OCI-LY7 (cell line): ENCODE results near the gene DMRTC2. TPM values are rescaled to one million over a fixed set of nuclear protein-coding genes. Genes with fewer than 3 reads are reported as not detected.

Experiments used
- BruUV-seq: library from RNA; stranded (reverse); fragments of 400-500 nt; replicated peaks from 2 replicates; lab custom pipeline; 2021; lab: Mats Ljungman, UMichigan
- CTCF ChIA-PET: fragments of 300-600 bp; sonication (Branson Sonifier 250); formaldehyde crosslinking; loops from one replicate; lab custom pipeline; 2022; ENCODE audit warnings: antibody characterized with exemption; ENCODE audit not compliant: unreplicated experiment; lab: Charles Lee
- POLR2A ChIA-PET: fragments of 300-600 bp; sonication (Branson Sonifier 250); formaldehyde crosslinking; loops from one replicate; lab custom pipeline; 2022; ENCODE audit warnings: antibody characterized with exemption; lab: Charles Lee
- DNase-seq: peaks from one replicate; pipeline ENCODE4 v3.0.0-alpha.2; 2015; ENCODE audit warnings: low spot score
- H2AFZ ChIP-seq: fragments of 200-600 bp; sonication (generic), shearing (Covaris generic); 2 replicates; pipeline ENCODE4 v1.6.1; 2014; ENCODE audit warnings: mild to moderate bottlenecking, antibody characterized with exemption, low read length, moderate library complexity
- H3K27ac ChIP-seq: fragments of 200-600 bp; sonication (generic); 2 replicates; pipeline ENCODE4 v1.5.1; 2014; ENCODE audit warnings: mixed run types, low read depth, mild to moderate bottlenecking, moderate library complexity, low read length, inconsistent platforms; ENCODE audit not compliant: poor library complexity, severe bottlenecking
- H3K36me3 ChIP-seq: fragments of 200-600 bp; sonication (generic); 2 replicates; pipeline ENCODE4 v1.6.1; 2014; ENCODE audit warnings: mild to moderate bottlenecking, antibody characterized with exemption, low read length, moderate library complexity, mixed read lengths; ENCODE audit not compliant: insufficient read depth
- H3K4me1 ChIP-seq: fragments of 200-600 bp; sonication (generic); 2 replicates; pipeline ENCODE4 v1.5.1; 2014; ENCODE audit warnings: mild to moderate bottlenecking, low read length; ENCODE audit not compliant: insufficient read depth, poor library complexity, severe bottlenecking
- H3K4me2 ChIP-seq: fragments of 200-600 bp; sonication (generic); 2 replicates; pipeline ENCODE4 v1.6.1; 2014; ENCODE audit warnings: mild to moderate bottlenecking, low read length
- H3K4me3 ChIP-seq: fragments of 200-600 bp; sonication (generic); 2 replicates; pipeline ENCODE4 v1.5.1; 2014; ENCODE audit warnings: mild to moderate bottlenecking, low read depth, low read length; ENCODE audit not compliant: poor library complexity, severe bottlenecking
- H3K79me2 ChIP-seq: fragments of 200-600 bp; sonication (generic); 2 replicates; pipeline ENCODE4 v1.6.1; 2016; ENCODE audit warnings: low read depth, mild to moderate bottlenecking, low read length, moderate library complexity, mixed read lengths; ENCODE audit not compliant: insufficient read depth
- H3K9me2 ChIP-seq: fragments of 200-600 bp; sonication (generic); 2 replicates; pipeline ENCODE4 v1.6.1; 2016; ENCODE audit warnings: mild to moderate bottlenecking, low read length, mixed read lengths; ENCODE audit not compliant: insufficient read depth
- H3K9me3 ChIP-seq: fragments of 200-600 bp; sonication (generic); 2 replicates; pipeline ENCODE4 v1.6.1; 2014; ENCODE audit warnings: mild to moderate bottlenecking, mixed run types, low read length, mixed read lengths
- H4K20me1 ChIP-seq: fragments of 200-600 bp; sonication (generic); 2 replicates; pipeline ENCODE4 v1.6.1; 2014; ENCODE audit warnings: mild to moderate bottlenecking, antibody characterized with exemption, low read length, moderate library complexity, mixed read lengths; ENCODE audit not compliant: insufficient read depth
- EZH2phosphoT487 ChIP-seq: fragments of 200-600 bp; sonication (generic); IDR thresholded peaks from 2 replicates; pipeline ENCODE4 v1.6.1; 2018; ENCODE audit warnings: low read depth, borderline replicate concordance, mild to moderate bottlenecking, mixed run types, antibody characterized with exemption, low read length, moderate library complexity, mixed read lengths
- intact Hi-C: fragments of 100-400 bp; cut with micrococcal nuclease; formaldehyde crosslinking; loops from one replicate; pipeline ENCODE4 v1.10.0; 2022; ENCODE audit not compliant: unreplicated experiment
- total RNA-seq, 2 experiments: library from RNA; depleted of rRNA in 1 of 2; stranded (reverse); fragments of >200 nt in 1 of 2; shearing (Covaris generic) in 1 of 2; gene quantifications; 2 replicates each; pipeline ENCODE4 v1.2.3, GENCODE V29; 2014 to 2022
- TF ChIP-seq, protein P1 (sequence below): fragments of 200-600 bp; sonication (generic); conservative IDR thresholded peaks from 2 replicates; pipeline ENCODE4 v1.5.1; 2014; ENCODE audit warnings: mild to moderate bottlenecking, antibody characterized with exemption, low read length, moderate library complexity, mixed read lengths

DMRTC2 gene
- total RNA-seq, 2 experiments from 2014 or later: not detected

DNA sequence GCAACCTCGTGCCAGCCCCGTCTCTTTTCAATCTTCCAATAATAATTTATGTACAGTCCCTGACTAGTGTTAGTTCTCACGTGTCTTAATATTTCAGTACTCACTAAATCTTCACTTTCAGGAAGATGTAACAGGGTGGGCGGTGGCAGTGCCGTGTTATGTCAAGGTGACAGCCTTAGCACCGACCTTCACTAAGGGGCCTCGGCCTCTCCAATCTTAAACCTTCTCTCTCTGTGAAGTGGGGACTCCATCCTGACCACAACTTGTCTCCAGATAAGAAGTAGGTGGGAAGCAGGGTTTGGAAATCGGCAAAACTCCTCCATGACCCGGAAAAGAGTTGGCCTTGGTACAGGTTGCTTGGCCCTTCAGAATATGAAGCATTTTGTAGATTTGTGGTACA is 17.0 kb downstream of the DMRTC2 start:
- no peaks in the 10 kb centered on the region for H3K9me2 ChIP-seq

DNA sequence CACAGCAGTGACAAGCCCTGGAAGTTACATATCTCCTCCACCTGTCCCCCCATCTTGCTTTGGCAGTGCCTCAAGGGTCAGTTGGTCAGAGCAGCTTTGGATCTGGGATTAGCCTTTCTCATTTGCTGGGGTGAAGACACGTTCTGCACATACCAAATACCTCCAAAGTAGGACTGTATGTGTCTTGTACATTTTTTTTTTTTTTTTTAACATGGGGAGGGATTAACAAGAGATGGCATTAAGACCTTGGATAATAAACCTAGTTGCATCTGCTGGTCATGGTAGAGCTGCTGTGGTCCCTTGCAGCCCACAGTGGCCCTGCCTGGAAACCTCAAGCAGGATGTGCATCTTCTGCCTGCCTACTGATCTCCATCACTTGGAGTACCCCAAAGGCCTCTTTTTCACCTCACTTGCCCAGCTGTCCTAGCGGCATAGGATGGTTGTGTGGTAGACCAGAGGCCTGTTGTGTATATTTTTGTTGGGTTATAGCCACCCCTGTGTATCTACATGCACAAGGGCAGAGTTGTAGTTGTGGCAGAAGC is 17.7 kb downstream of the DMRTC2 start:
- peak overlapping the region; percentile 96 for H3K4me3 ChIP-seq
- H4K20me1 ChIP-seq: peaks cover 44% of the 10 kb centered on the region
- no peak overlapping the region for H2AFZ ChIP-seq
- CTCF ChIA-PET: no interaction called here
- H3K4me1 ChIP-seq: peaks cover 80% of the 10 kb centered on the region
- no peaks in the 10 kb centered on the region for H3K9me2 ChIP-seq
- no TSS peak for BruUV-seq
- H3K36me3 ChIP-seq: peaks cover 70% of the 10 kb centered on the region
- no peak for DNase-seq
- TF ChIP-seq EZH2phosphoT487: no peak
- TF ChIP-seq, protein P1, sequence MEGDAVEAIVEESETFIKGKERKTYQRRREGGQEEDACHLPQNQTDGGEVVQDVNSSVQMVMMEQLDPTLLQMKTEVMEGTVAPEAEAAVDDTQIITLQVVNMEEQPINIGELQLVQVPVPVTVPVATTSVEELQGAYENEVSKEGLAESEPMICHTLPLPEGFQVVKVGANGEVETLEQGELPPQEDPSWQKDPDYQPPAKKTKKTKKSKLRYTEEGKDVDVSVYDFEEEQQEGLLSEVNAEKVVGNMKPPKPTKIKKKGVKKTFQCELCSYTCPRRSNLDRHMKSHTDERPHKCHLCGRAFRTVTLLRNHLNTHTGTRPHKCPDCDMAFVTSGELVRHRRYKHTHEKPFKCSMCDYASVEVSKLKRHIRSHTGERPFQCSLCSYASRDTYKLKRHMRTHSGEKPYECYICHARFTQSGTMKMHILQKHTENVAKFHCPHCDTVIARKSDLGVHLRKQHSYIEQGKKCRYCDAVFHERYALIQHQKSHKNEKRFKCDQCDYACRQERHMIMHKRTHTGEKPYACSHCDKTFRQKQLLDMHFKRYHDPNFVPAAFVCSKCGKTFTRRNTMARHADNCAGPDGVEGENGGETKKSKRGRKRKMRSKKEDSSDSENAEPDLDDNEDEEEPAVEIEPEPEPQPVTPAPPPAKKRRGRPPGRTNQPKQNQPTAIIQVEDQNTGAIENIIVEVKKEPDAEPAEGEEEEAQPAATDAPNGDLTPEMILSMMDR: no peak
- peaks cover 72% of the 10 kb centered on the region for H3K79me2 ChIP-seq
- H3K4me2 ChIP-seq: peak overlapping the region; percentile 98
- POLR2A ChIA-PET: interaction anchor here (0.6 to 0.7 kb wide), 2 partner anchors 10 to 12 kb away, joined by 3 to 4 read pairs; no protein-coding TSS in a partner anchor
- no peaks in the 10 kb centered on the region for H3K9me3 ChIP-seq
- intact Hi-C loops: loop anchor here (10.0 kb wide), 1 partner anchor 422 kb away; no protein-coding TSS in a partner anchor
- H3K27ac ChIP-seq: peak overlapping the region; percentile 85

More for the DNA sequence above, 17.0 kb downstream of the DMRTC2 start:
- intact Hi-C loops: loop anchor here (10.0 kb wide), 1 partner anchor 423 kb away; no protein-coding TSS in a partner anchor
- CTCF ChIA-PET: no interaction called here
- DNase-seq: no peak
- peaks cover 63% of the 10 kb centered on the region for H3K36me3 ChIP-seq
- H2AFZ ChIP-seq: no peak overlapping the region
- peaks cover 44% of the 10 kb centered on the region for H4K20me1 ChIP-seq
- peak overlapping the region; percentile 96 for H3K4me3 ChIP-seq
- POLR2A ChIA-PET: no interaction called here
- peak overlapping the region; percentile 98 for H3K4me2 ChIP-seq
- H3K9me3 ChIP-seq: no peaks in the 10 kb centered on the region
- peak overlapping the region; percentile 85 for H3K27ac ChIP-seq
- H3K79me2 ChIP-seq: peaks cover 65% of the 10 kb centered on the region
- BruUV-seq: no TSS peak
- TF ChIP-seq EZH2phosphoT487: no peak
- TF ChIP-seq, protein P1: no peak
- peaks cover 78% of the 10 kb centered on the region for H3K4me1 ChIP-seq
